Activated naive CD4-positive, alpha-beta T cell treated with anti-CD3 and anti-CD28 coated beads for 36 hours (primary cell): ENCODE data around the gene TRMT1. TPM values are rescaled to one million over a fixed set of nuclear protein-coding genes. Genes with fewer than 3 reads are reported as not detected.

Source experiments
- CTCF ChIA-PET: fragments of 350-600 bp; sonication (Branson Sonifier 250); formaldehyde crosslinking; loops from one replicate; lab custom pipeline; 2021; ENCODE audit warnings: antibody characterized with exemption; lab: Charles Lee
- DNase-seq: peaks from one replicate; pipeline ENCODE4 v3.0.0-alpha.2; 2020
- H3K27ac Mint-ChIP-seq: one replicate; pipeline ENCODE4 v1.8.0; 2021; ENCODE audit warnings: mild to moderate bottlenecking, mixed read lengths
- H3K27me3 Mint-ChIP-seq: one replicate; pipeline ENCODE4 v1.8.0; 2021; ENCODE audit warnings: low read depth, mixed read lengths
- H3K36me3 Mint-ChIP-seq: one replicate; pipeline ENCODE4 v1.8.0; 2021; ENCODE audit warnings: low read depth, mixed read lengths
- H3K4me1 Mint-ChIP-seq: one replicate; pipeline ENCODE4 v1.8.0; 2021; ENCODE audit warnings: low read depth, mixed read lengths
- H3K4me3 Mint-ChIP-seq: one replicate; pipeline ENCODE4 v1.8.0; 2021; ENCODE audit warnings: mild to moderate bottlenecking, moderate library complexity, mixed read lengths
- H3K9me3 Mint-ChIP-seq: one replicate; pipeline ENCODE4 v1.8.0; 2021; ENCODE audit warnings: mixed read lengths
- intact Hi-C: fragments of 100-400 bp; cut with micrococcal nuclease; formaldehyde crosslinking; loops from one replicate; pipeline ENCODE4 v1.15.1; 2023
- total RNA-seq, 2 experiments: library from RNA; stranded (reverse); gene quantifications; one replicate each; pipeline ENCODE4 v1.2.3, GENCODE V29; 2021

TRMT1 gene
- total RNA-seq, 2 experiments from 2014 or later: 55.8 to 59.6 TPM

GRCh38 chr19:13060233-13060963 lies 56.1 kb downstream of the TRMT1 start:
- Mint-ChIP-seq H3K36me3 (no peaks in the 10 kb centered on the region), H3K9me3 (no peaks in the 10 kb centered on the region), H3K4me1 (peaks cover 9% of the 10 kb centered on the region), H3K4me3 (peak overlapping the region; percentile 71), H3K27me3 (peaks cover 4% of the 10 kb centered on the region), H3K27ac (no peak overlapping the region)
- CTCF ChIA-PET: interaction anchor here (0.7 to 6.2 kb wide), 26 partner anchors 8 to 666 kb away, joined by 3 to 110 read pairs (median 8); no protein-coding TSS in a partner anchor
- no peak for DNase-seq
- intact Hi-C loops: loop anchor here (2.0 kb wide), 1 partner anchor 34 kb away; no protein-coding TSS in a partner anchor

- Mint-ChIP-seq H3K4me1 (peaks cover 9% of the 10 kb centered on the region), H3K9me3 (no peaks in the 10 kb centered on the region), H3K27me3 (peaks cover 4% of the 10 kb centered on the region), H3K36me3 (no peaks in the 10 kb centered on the region), H3K27ac (no peak overlapping the region), H3K4me3 (no peak overlapping the region)
- CTCF ChIA-PET: interaction anchor here (0.9 to 6.2 kb wide), 6 partner anchors 13 to 94 kb away, joined by 4 to 110 read pairs (median 52); no protein-coding TSS in a partner anchor
- no peak for DNase-seq
- intact Hi-C loops: no loop called here
These were observed 57.4 kb downstream of the TRMT1 start for GRCh38 chr19:13058951-13059660.

GRCh38 chr19:13057744-13058143 lies 58.8 kb downstream of the TRMT1 start:
- H3K27ac Mint-ChIP-seq: no peak overlapping the region
- DNase-seq: no peak
- H3K9me3 Mint-ChIP-seq: no peaks in the 10 kb centered on the region
- H3K4me1 Mint-ChIP-seq: peaks cover 9% of the 10 kb centered on the region
- H3K27me3 Mint-ChIP-seq: peaks cover 4% of the 10 kb centered on the region
- H3K36me3 Mint-ChIP-seq: no peaks in the 10 kb centered on the region
- H3K4me3 Mint-ChIP-seq: no peak overlapping the region
- intact Hi-C loops: no loop called here
- CTCF ChIA-PET: interaction anchor here (1.2 to 6.2 kb wide), 4 partner anchors 18 to 92 kb away, joined by 3 to 110 read pairs (median 74); no protein-coding TSS in a partner anchor

- Mint-ChIP-seq H3K9me3 (no peaks in the 10 kb centered on the region), H3K27ac (no peak overlapping the region), H3K4me3 (no peak overlapping the region), H3K4me1 (peaks cover 9% of the 10 kb centered on the region), H3K27me3 (peaks cover 3% of the 10 kb centered on the region), H3K36me3 (no peaks in the 10 kb centered on the region)
- no peak for DNase-seq
- CTCF ChIA-PET: interaction anchor here (1.2 to 6.2 kb wide), 5 partner anchors 17 to 92 kb away, joined by 3 to 110 read pairs (median 53); no protein-coding TSS in a partner anchor
- intact Hi-C loops: no loop called here
These were observed 59.4 kb downstream of the TRMT1 start for GRCh38 chr19:13057147-13057572.

GRCh38 chr19:13056052-13056660 lies 60.4 kb downstream of the TRMT1 start:
- H3K9me3 Mint-ChIP-seq: no peaks in the 10 kb centered on the region
- H3K27ac Mint-ChIP-seq: no peak overlapping the region
- no peaks in the 10 kb centered on the region for H3K27me3 Mint-ChIP-seq
- H3K36me3 Mint-ChIP-seq: no peaks in the 10 kb centered on the region
- intact Hi-C loops: no loop called here
- no peak for DNase-seq
- CTCF ChIA-PET: interaction anchor here (0.8 to 1.9 kb wide), 2 partner anchors 27 to 79 kb away, joined by 3 to 7 read pairs; no protein-coding TSS in a partner anchor
- peaks cover 14% of the 10 kb centered on the region for H3K4me1 Mint-ChIP-seq
- H3K4me3 Mint-ChIP-seq: no peak overlapping the region

- H3K4me3 Mint-ChIP-seq: no peak overlapping the region
- no peak overlapping the region for H3K27ac Mint-ChIP-seq
- CTCF ChIA-PET: interaction anchor here (0.5 to 2.0 kb wide), 5 partner anchors 26 to 90 kb away, joined by 3 to 7 read pairs (median 4); no protein-coding TSS in a partner anchor
- DNase-seq: no peak
- no peaks in the 10 kb centered on the region for H3K36me3 Mint-ChIP-seq
- H3K27me3 Mint-ChIP-seq: no peaks in the 10 kb centered on the region
- H3K4me1 Mint-ChIP-seq: peaks cover 11% of the 10 kb centered on the region
- no peaks in the 10 kb centered on the region for H3K9me3 Mint-ChIP-seq
- intact Hi-C loops: no loop called here
These were observed 61.1 kb downstream of the TRMT1 start for GRCh38 chr19:13055213-13056051.

Other genes with a start within 250 kb of the TRMT1 start
- gene DNASE2, start 235.3 kb downstream of the TRMT1 start, total RNA-seq: 10 to 100 TPM; 30.9 to 31.6 TPM
- under 1 TPM; 0.17 to 0.21 TPM for gene KLF1, start 229.5 kb downstream of the TRMT1 start, total RNA-seq
- 10 to 100 TPM; 36.3 to 38.3 TPM for gene GCDH, start 225.6 kb downstream of the TRMT1 start, total RNA-seq
- gene SYCE2, start 197.4 kb downstream of the TRMT1 start, total RNA-seq: 1 to 10 TPM; 3.4 to 5.4 TPM
- 10 to 100 TPM; 77.9 to 82.8 TPM for gene FARSA, start 183.0 kb downstream of the TRMT1 start, total RNA-seq
- 100 to 1,000 TPM; 407 to 431 TPM for gene CALR, start 178.1 kb downstream of the TRMT1 start, total RNA-seq
- 100 to 1,000 TPM; 219 to 223 TPM for gene RAD23A, start 170.9 kb downstream of the TRMT1 start, total RNA-seq
- gene GADD45GIP1, start 159.5 kb downstream of the TRMT1 start, total RNA-seq: 10 to 100 TPM; 27.4 to 28.6 TPM
- gene DAND5, start 147.2 kb downstream of the TRMT1 start, total RNA-seq: not detected
- 1 to 10 TPM; 6.2 to 6.4 TPM for gene NFIX, start 121.3 kb downstream of the TRMT1 start, total RNA-seq
- 1 to 10 TPM; 1.8 to 2.2 TPM for gene LYL1, start 13.9 kb downstream of the TRMT1 start, total RNA-seq
- 10 to 100 TPM; 41.3 to 45.0 TPM for gene NACC1, start 1.5 kb upstream of the TRMT1 start, total RNA-seq
- 10 to 100 TPM; 48.3 to 48.9 TPM for gene STX10, start 33.6 kb upstream of the TRMT1 start, total RNA-seq
- gene IER2, start 33.7 kb upstream of the TRMT1 start, total RNA-seq: 100 to 1,000 TPM; 120 to 123 TPM